A549 (cell line): Measurements from ENCODE around the gene PRCD.

Experiments used
- BHLHE40 ChIP-seq: IDR thresholded peaks from 2 replicates; pipeline ENCODE4 v1.6.1; 2012; ENCODE audit warnings: low read depth, low read length, inconsistent platforms
- CTCF ChIP-seq: fragments of >200 bp; sonication (Bioruptor Twin); formaldehyde crosslinking; IDR thresholded peaks from 3 replicates; pipeline ENCODE4 v1.5.1; 2016
- E2F6 ChIP-seq: IDR thresholded peaks from 2 replicates; pipeline ENCODE4 v1.6.1; 2012; ENCODE audit warnings: low read depth, borderline replicate concordance
- HOXA7 ChIP-seq: fragments of 250-450 bp; sonication (Bioruptor Pico); IDR thresholded peaks from 2 replicates; pipeline ENCODE4 v1.5.0; 2020; ENCODE audit warnings: mild to moderate bottlenecking, moderate library complexity
- JUNB ChIP-seq: fragments of >200 bp; sonication (Bioruptor Twin); formaldehyde crosslinking; IDR thresholded peaks from 2 replicates; pipeline ENCODE4 v1.6.1; 2016
- KDM1A ChIP-seq: fragments of 200-600 bp; sonication (generic); IDR thresholded peaks from 2 replicates; pipeline ENCODE4 v1.6.1; 2016; ENCODE audit warnings: low read depth, mild to moderate bottlenecking
- POLR2A ChIP-seq: IDR thresholded peaks from 2 replicates; pipeline ENCODE4 v1.6.1; 2012; ENCODE audit warnings: mild to moderate bottlenecking, low read length
- RAD21 ChIP-seq, 2 experiments: fragments of >200 bp in 1 of 2; sonication (Bioruptor Twin) in 1 of 2; formaldehyde crosslinking in 1 of 2; IDR thresholded peaks in 1 of 2; conservative IDR thresholded peaks in 1 of 2; 2 replicates in 1 of 2; 3 replicates in 1 of 2; pipeline ENCODE4 v1.6.1; 2012 to 2018; ENCODE audit warnings: inconsistent platforms in 1 of 2
- REST ChIP-seq: fragments of 200-600 bp; sonication (generic); IDR thresholded peaks from 2 replicates; pipeline ENCODE4 v1.6.1; 2016; ENCODE audit warnings: antibody characterized with exemption, mild to moderate bottlenecking, moderate library complexity
- SMC3 ChIP-seq: fragments of >200 bp; sonication (Bioruptor Twin); formaldehyde crosslinking; IDR thresholded peaks from 3 replicates; pipeline ENCODE4 v1.6.1; 2018; ENCODE audit warnings: inconsistent platforms
- ZFP36 ChIP-seq: fragments of 450-650 bp; IDR thresholded peaks from 2 replicates; pipeline ENCODE4 v1.6.1; 2014; ENCODE audit warnings: borderline replicate concordance; ENCODE audit not compliant: partially characterized antibody
- ZNF302 ChIP-seq: fragments of 250-450 bp; sonication (Bioruptor Pico); IDR thresholded peaks from 2 replicates; pipeline ENCODE4 v1.9.0; 2021; ENCODE audit warnings: inconsistent platforms, mild to moderate bottlenecking, moderate library complexity

GRCh38 chr17:76491271-76492122 is 48.3 kb upstream of the PRCD start:
- TF ChIP-seq CTCF, result no peak
- no peak for TF ChIP-seq ZNF302 (CRISPR knock-in tag)
- TF ChIP-seq REST, result no peak
- TF ChIP-seq KDM1A, result no peak
- TF ChIP-seq POLR2A, result no peak
- no peak for TF ChIP-seq JUNB
- no peak for TF ChIP-seq SMC3
- no peak for TF ChIP-seq BHLHE40
- TF ChIP-seq HOXA7, result no peak
- TF ChIP-seq RAD21 (conservative IDR thresholded peaks at IDR 0.05 in 1 of 2, IDR thresholded peaks at IDR 0.05 in 1 of 2), result no peak
- no peak for TF ChIP-seq E2F6
- no peak for TF ChIP-seq ZFP36
